ENCODE results near the gene JMJD1C. TPM values are rescaled to one million over a fixed set of nuclear protein-coding genes. Genes with fewer than 3 reads are reported as not detected.
"Not testable (repeated sequence)": the region's sequence is repeated elsewhere in the genome, so short reads cannot be mapped to it uniquely, and the experiment has no call there.

Gene JMJD1C
- total RNA-seq, 1 donor from 2014 or later: 122 TPM

DNA sequence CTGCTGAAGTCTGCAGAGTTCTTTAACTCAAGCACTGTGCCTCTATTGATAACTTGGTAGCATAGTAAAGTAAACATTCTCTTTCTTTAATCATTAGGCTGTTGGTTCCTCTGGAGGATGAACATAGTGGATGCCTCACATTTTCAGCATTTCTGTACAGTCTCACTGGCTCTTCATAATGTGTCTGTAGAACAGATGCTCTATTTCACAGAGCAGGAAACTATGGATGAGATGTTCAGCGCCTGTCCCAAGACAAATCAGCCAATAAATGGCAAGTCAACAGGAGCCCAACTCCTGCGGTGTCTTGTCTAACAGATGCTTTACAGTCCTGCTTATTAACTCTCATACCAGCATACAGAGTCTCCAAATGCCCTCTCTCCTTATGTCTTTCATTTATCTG, 296.2 kb downstream of the JMJD1C start:
- no peak for DNase-seq (ENCODE audit: low read depth)

DNA sequence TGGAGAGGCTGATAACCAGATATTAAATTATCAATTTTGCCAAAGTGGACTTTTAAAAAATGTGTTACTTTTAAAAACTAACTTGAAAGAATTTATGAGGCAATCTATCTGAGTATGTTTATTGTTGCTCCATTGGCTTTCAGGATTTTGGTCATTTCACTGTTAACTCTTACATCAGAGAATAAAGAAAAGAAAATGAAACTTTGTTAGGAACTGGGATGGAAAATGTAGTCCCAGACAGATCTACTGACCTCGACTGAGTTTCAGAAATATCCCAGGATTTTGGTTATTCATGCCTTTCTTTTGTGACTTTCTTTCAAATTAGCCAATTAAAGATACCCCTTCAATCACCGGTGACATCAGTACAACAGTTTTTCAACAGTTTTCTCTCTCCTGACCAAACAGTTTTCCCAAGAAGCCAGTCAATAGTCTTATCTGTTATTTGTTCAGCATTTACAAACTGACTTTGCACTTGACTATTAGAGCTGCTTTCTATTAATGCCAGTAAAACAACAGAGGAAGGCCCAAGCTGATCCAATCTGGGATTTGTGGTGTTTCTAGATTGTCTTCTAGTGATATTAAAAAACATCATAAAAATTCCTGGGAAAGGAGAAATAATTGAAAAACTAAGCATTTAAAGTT, 296.8 kb downstream of the JMJD1C start:
- DNase-seq (ENCODE audit: low read depth): no peak

GRCh38 chr10:63166742-63167258, 299.0 kb downstream of the JMJD1C start:
- peak; percentile 86 for DNase-seq (ENCODE audit: low read depth)

- DNase-seq (ENCODE audit: low read depth): no peak
Measured at GRCh38 chr10:63165249-63165648, 300.5 kb downstream of the JMJD1C start.

DNA sequence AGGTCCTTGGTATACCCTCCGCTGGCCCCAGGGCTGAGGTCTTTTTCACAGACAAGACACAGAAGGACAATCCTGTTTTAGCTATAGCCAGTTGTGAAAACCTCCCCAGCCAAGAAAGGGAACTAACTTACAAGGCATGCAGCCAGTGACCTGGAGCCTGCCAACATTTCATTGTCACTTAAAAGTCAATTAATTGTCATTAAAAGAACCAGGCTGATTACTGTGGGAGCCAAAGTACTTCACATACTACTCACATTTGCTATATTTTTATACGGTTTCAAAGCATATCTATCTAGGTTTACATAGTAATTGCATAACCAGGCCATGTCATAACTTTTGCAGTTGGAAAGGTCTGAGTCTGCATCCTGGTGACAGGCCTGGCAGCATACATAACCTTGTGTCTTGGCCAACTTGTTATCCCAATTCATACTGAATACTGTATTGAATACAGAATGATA, 301.6 kb downstream of the JMJD1C start:
- DNase-seq (ENCODE audit: low read depth): no peak

GRCh38 chr10:63161592-63161991, 304.2 kb downstream of the JMJD1C start:
- no peak for DNase-seq (ENCODE audit: low read depth)

DNA sequence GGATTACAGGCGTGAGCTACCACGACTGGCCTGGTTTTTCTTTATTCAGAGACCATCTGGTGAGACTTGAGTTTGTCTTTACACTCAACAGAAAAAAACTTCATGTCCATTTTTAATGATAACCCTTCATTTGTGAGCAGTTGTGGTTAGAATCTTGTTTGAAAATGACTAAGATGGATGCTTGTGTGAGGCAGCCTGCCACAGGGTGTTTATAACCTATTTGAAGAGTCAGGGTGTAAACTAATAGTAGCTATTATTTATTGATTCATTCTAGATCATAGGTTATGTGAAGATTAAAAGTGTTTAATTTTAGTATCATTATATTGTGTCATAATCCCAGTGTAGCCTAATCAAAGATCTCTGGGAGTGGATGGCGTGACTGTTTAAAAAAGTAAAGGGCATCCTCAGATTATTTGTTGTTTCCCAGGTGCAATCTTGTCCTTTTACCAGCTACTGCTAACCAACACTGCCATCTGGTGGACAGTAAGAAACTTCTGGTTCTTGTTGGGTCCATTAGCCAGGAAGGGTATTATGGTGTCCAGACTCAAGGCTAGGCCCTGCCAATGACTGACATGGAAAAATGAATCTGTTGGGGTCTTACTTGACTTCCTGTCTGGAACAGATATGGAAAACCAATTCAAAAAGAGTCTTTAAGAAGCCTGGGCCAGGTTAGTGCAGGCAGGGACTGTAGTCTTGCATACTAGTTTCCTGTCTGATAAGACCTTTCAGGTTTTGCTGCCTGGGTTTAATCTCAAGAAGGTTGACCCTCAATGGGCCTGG, 307.7 kb downstream of the JMJD1C start:
- DNase-seq (ENCODE audit: low read depth): peak; percentile 88

DNA sequence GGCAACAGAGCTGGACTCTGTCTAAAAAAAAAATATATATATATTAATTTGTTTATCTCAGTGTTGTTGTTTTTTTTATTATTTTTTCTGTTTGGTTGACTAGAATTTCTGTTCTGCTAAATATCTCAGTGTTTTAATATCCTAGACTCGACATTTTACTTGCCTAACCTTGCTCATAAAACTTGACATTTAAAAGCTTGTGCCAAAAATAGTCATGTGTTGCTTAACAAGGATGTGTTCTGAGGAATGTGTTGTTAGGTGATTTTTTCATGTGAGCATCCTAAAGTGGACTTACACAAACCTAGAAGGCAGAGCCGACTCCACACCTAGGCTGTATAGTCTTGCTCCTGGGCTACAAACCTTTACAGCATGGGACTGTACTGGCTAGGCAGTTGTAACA, 309.5 kb downstream of the JMJD1C start:
- no peak for DNase-seq (ENCODE audit: low read depth)

GRCh38 chr10:63155388-63156020, 310.3 kb downstream of the JMJD1C start:
- no peak for DNase-seq (ENCODE audit: low read depth)

- no peak for DNase-seq (ENCODE audit: low read depth)
Measured at GRCh38 chr10:63154546-63155387, 311.0 kb downstream of the JMJD1C start.

DNA sequence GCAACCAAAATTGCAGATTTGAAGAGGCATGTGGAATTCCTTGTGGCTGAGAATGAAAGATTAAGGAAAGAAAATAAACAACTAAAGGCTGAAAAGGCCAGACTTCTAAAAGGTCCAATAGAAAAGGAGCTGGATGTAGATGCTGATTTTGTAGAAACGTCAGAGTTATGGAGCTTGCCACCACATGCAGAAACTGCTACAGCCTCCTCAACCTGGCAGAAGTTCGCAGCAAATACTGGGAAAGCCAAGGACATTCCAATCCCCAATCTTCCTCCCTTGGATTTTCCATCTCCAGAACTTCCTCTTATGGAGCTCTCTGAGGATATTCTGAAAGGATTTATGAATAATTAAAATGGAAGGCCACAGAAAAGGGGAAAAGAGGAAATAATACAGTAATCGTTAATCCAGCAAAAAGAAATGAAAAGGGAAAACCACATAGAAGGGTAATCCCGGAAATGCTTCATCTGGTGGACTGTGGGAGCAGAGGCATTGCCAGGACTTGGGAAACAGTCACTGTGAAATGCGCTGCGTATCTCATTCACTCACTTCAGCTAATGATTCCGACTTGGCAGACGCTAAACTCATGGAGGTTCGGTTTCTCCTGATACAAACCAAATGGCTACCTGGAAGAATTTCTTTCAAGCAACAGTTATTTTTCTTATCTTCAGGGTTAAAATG, 311.8 kb downstream of the JMJD1C start:
- not testable (repeated sequence) for DNase-seq (ENCODE audit: low read depth)

DNA sequence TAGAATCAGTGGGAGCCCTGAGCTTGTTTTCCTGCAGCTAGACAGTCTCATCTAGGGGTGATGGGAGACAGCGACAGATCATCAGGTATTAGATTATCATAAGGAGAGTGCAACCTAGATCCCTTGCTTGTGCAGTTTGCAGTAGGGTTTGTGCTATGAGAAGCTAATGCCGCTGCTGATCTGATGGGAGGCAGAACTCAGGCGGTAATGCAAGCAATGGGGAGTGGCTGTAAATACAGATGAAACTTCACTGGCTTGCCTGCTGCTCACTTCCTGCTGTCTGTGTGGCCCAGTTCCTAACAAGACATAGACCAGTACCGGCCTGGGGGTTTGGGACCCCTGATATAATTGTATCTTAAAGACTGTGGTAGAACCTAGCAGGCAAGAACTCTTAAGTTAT, 315.0 kb downstream of the JMJD1C start:
- no peak for DNase-seq (ENCODE audit: low read depth)

- DNase-seq (ENCODE audit: low read depth): no peak
Measured at GRCh38 chr10:63146503-63146902, 319.3 kb downstream of the JMJD1C start.

- DNase-seq (ENCODE audit: low read depth): peak; percentile 23
Measured at GRCh38 chr10:63145782-63146181, 320.0 kb downstream of the JMJD1C start.

GRCh38 chr10:63143987-63144386, 321.8 kb downstream of the JMJD1C start:
- DNase-seq (ENCODE audit: low read depth): no peak

GRCh38 chr10:63142136-63142535, 323.6 kb downstream of the JMJD1C start:
- DNase-seq (ENCODE audit: low read depth): no peak

DNA sequence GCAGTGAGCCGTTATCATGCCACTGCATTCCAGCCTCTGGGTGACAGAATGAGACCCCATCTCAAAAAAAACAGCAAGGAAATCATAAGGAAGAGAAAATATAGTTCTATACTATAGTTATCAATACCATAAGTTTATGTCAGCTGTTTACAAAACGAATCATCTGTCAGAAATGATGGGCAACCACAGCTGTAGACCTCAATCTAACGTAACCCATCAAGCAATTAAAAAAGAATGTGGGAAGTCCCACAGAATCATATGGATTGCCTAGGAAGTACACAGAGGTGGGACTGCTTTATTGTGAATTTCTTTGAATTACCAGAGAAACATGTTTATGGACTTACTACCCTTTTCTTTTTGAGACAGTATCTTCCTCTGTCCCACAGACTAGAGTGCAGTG, 325.7 kb downstream of the JMJD1C start:
- no peak for DNase-seq (ENCODE audit: low read depth)

DNA sequence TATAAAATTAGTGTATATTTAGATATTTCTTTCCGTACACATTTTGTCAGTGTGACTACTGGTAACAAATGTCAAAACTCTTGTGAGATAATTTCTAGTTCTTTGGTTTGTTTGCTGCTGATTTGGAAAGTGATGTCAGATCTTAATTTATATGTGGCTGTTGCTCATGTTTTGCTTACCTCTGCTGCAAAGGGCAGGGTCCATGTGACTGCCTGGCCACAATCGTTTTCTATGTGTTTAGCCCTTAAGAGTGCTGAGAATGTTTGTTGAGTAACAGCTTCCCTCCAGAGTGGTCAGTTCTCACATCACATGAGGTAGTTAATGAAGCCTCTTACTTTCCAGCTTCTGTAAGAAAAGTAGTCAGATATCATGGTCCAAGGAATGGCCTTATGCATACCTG, 328.5 kb downstream of the JMJD1C start:
- peak; percentile 92 for DNase-seq (ENCODE audit: low read depth)

DNA sequence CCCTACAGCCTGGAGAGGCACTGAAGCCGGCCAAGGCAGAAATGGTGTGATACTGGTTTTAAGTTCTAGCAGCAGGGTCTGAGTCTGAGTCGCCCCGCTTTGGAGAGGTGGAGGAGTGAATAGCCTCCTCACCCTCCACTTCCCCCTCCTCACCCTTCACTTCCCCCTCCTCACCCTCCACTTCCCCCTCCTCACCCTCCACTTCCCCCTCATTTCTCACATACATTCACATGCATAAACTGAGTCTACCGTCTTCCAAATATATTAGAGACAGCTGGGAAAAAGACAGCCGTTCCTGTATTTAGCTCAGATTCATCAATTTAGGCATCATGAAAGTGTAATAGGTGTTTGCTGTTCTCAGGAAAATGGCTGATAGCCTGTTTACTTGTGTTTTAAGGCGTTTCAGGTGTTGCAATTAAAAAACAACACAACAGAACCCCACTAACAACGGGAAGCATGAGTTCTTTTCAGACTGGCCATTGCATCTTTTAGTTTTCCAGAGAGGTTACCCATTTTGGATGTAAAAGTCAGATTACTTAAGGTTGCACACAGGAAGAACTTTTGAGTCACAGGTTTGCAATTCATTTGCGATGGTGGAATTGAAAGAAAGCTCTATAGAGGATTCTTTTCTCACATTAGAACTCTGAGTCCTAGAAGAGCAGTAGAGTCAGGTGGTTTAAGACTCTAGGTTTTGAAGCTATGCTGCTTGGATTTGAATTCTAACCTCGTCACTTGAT, 331.8 kb downstream of the JMJD1C start:
- peak; percentile 70 for DNase-seq (ENCODE audit: low read depth)

DNA sequence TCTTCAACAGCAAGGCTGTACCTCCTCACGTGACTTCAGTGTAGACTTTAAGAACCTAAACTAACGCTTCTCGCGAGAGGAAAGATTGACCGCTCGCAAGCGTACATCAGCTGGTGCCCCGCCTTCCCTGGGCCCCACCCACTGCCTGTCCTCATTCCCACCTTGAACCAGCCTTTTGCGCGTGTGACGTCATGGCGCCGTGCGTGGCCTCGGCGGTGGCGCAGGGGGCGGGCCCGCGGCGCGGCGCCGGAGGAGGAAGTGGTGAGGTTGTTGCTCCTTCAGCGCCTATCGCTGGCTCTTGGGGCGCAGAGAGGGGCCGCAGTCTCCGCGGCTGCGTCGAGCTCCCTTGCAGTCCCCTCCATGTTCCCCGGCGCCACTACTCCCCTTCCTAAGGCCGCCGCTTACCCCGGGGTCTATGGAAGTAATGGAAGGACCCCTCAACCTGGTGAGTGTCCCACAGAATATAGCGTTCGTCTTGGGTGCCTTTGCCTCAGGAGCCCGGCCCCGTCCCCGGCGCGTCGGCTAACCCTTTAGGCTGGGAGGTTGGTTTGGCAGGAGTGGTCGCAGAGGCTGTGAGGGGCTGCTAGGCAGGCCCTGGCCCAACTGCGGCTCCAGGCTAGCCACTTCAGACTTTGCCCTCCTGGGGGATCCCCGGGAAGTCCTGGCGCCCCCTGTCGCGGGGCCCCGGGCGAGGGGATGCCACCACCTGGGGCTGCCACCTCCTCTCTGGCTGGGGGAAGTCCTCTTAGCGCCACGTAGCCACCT, 332.5 kb downstream of the JMJD1C start, which contains the start of gene NRBF2:
Gene NRBF2, plus strand, starts transcription at position 273 of the 765 bp plus-strand sequence. Its CDS starts 143 bp downstream, at position 416.
- DNase-seq (ENCODE audit: low read depth): peak; percentile 97
